GM18909 (cell line): ENCODE measurements around the gene PPIF.

Source experiments
- ATAC-seq: cut with Tn5 transposase; IDR thresholded peaks from one replicate; pipeline ENCODE4 v1.9.1; 2021; ENCODE audit warnings: mild to moderate bottlenecking; ENCODE audit not compliant: unreplicated experiment, poor library complexity

Gene PPIF

DNA sequence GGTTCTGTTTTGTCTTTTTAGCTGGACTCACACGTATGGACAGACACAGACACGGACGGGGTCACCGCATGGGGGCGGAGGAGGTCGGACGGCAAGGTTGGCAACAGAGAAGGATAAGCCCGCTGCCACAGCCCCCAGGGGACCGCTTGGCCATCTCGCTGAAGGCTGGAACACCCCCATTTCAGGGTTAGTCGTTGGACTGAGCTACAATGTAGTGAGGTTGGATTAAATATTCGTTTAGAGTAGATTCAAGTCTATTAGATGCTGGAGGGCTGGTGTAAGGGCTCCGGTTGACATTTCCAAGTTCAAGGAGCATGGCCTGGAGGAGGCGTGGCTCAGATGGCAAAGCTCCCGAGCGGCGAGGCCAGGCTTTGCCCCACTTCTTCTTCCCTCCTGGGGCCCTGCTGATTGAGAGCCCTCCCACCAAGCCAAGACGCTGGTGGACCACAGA, 35.2 kb downstream of the PPIF start:
- ATAC-seq: no peak

DNA sequence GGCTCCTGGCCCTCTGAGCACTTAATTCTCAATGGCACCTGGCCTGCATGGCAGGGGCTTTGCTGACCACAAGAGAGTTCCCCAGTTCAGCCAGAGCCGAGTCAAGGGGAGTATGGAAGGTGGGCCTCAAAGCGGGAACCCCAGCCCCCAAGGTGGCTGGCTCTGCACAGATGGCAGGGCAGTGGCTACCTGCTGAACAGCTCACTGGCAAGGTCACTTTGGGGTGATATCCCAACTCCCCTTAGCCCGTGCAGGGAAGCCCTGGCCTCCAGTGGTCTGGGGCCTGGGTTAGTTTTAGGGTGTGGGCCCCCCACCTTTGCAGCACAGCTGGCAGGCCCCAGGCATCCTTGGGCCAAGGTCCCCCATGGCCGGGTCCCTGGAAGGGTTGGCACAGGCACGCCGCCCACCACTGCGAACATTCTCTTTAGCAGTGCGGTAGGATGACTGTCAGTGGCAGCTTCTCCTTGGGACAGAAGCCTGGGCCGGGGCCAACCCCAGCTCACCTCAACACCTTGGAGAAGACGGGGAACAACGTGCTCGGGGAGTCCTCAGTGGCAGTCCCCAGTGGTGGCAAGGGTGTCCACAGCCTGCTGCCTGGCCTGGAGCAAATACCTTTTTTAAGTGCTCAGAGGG, 36.8 kb downstream of the PPIF start:
- no peak for ATAC-seq

DNA sequence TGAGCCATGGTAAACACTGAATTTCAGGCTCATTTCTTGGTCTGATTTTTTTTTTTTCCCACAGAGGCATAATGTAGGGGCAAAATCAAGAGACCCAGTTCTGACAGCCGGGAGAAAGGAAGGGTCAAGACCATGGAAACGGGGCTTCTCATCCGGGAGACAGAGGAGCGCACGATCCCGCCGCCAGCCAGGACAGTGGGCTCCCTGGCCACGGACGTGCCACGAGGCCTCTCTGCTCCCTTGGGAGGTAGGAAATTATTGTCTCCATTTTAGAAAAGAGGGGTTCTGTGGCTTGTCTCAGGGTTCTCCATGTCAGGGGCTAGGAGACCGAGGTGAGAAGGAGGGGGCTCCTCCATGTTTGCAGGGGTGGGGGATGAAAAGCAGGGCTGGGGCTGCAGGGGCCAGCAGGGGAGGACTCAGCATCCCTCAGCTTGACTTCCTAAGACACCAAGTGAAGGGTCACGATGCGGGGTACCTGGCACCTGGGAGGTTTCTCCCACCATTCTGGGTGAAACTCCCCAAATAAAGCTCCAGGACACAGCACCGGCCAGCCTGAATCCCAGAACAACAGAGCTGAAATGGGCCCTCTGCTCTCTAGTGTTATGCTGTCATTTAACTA, 37.6 kb downstream of the PPIF start:
- no peak for ATAC-seq

DNA sequence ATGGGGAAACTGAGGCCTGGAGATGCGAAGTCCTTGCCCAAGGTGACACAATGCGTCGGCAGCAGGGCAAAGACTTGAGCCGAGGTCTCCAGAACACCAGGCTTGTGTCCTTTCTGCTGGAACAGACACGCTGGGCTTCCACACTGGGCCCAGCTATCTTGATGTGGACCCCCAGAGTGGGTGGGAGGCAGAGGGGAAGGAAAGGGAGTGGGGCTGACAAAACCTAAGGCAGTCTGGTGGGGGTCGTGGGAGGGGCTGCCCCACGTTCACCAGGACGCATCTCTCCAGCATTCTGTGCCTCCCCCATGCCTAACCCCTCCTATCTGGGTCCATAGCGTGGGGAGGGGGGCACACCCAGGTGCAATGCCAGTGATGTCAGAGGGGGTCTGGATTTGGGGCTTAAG, 38.1 kb downstream of the PPIF start:
- ATAC-seq: no peak

DNA sequence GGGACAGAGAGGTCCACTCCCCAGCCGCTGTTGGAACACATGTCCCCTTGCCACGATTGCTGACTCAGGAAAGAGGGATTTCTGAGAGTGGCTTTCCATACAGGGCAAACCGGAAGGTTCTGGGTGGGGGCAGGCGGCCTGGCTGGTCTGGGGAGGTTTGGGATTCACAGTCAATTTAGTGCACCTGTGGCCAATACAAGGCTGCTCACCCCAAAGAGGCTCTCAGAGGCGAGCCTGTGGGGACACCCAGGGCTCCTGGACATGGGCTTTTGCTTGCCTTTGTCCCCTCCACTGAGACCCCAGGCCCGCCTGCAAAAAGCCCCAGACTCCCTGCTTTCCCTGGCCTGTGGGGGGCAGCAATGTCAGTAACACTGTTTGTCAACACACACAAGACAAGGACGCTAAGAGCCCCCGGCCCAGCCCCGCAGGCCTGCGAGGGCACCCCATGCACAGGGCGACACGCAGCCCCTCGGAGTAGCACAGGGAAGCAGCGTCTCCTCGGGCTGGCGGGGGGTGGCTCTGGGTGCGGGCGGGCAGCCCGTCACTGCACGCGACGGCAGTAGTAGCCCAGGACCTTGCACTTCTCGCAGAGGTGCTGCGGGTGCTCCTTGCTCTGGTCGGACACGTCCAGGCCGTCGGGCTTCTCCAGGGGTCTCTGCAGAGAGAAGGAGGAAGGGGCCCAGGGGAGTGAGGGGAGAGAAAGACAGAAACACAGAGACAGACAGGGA, 38.7 kb downstream of the PPIF start:
- no peak for ATAC-seq

DNA sequence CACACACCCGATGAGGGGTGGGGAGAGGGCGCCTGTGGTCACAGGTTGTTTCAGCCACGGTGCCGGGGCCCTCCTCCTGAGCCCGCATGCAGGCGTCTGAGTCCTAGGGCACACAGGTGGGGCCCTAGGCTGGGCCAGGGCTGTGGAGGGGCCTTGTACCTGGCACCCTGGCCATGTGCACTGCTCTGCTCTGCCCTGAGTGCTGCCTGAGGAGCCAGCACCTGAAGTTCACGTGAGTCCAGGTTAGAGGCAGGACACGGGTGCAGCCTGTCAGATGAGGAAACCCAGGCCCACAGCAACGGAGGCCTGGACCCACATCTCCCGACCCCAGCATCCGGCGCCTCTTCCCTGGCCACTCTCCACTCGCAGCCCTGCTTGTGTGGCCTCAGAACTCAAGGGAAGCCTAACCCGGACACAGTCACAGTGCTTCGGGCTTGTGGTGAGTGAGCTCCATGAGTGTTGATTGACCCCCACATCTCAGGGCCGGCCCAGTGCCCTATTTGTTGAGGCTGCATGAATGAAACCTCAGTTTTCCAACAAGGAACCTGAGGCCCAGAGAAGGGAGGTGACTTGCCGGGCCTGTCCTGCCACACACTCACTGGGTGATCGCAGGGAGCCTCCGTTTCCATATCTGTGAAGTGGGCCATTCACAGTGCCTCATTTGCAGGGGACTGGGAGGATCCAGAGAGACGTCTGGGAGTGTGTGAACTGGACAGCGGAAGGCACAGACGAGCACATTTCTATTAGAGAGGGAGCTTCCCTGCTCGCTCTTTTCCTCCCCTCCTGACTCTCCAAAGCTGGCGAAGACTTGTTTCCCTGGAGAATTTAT, 39.6 kb downstream of the PPIF start:
- no peak for ATAC-seq

DNA sequence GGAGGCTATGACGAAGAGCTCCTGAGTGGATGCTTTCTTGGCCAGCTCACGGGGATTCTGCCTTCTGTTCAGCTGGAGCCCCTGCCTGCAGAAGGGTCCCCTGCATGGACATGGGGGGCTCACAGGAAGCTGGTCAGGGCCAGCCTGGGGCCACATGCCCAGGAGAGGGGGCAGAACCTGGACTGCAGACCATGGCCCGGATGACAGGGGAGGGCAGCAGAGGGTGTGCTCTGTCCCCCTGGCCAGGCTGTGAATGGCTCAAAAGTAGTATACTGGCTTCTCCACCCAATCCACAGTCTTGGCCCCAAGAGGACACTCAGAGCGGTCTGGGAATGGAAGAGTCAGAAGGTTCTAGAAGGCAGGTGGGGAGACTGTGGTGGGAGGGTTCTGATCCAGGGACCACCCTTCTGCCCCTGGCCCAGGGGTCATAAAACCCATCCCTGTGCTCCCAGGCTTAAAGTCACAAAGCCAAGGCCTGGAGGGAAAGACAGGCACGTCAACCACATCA, 40.3 kb downstream of the PPIF start:
- no peak for ATAC-seq

DNA sequence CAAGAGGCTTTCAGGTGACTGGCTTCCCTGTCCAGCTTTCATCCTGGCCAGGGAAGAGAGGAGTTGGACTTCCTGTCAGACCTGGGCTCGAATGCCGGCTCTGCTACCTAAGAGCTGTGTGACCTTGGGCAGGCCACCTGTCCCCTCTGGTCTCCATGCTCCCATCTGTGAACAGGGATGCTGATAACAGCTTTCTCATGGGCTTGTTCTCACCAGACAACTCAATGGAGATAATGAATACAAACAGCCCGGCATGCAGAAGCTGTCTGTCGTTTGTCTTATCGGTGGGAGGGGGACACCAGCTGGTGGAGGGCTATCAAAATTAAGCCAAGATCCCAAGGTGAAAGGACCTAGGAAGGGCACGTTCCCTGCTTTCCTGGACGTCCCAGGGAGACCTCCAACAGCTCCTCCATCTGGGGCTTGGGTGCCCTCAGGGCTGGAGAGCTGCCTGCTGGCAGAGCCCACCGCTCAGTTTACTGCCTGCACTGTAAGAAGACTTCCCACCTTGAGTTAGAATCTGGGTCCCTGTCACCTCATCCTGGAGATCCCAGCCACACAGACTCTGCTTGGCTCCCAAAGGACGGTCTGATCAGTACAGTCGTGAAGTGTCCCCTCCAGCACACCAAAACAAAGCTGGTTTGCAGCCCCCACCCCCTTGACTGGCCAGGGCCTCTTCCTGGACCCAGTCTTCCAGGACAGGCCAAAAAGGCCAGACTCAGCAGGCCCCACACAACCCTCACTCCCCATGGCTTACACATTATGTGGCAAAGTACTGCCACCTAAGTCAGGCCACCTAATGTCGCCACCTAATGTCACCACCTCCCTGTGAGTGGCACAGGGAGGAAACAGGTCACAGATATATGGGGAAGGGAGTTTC, 40.9 kb downstream of the PPIF start:
- ATAC-seq: no peak

DNA sequence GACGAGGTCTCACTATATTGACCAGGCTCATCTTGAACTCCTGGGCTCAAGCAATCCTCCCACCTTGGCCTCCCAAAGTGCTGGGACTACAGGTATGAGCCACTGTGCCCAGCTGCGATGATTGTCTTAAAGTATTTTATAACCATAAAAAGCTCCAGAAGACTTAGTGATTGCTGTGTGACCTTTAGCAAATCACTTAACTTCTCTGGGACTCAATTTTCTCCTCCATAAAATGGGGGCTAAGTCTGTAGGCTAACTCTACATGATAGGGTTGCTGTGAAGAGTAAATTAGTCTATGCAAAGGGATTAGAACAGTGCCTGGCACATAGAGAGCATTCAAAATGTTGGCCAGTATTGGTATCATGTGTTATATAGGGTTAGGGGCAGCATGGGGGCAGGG, 42.8 kb downstream of the PPIF start:
- no peak for ATAC-seq

DNA sequence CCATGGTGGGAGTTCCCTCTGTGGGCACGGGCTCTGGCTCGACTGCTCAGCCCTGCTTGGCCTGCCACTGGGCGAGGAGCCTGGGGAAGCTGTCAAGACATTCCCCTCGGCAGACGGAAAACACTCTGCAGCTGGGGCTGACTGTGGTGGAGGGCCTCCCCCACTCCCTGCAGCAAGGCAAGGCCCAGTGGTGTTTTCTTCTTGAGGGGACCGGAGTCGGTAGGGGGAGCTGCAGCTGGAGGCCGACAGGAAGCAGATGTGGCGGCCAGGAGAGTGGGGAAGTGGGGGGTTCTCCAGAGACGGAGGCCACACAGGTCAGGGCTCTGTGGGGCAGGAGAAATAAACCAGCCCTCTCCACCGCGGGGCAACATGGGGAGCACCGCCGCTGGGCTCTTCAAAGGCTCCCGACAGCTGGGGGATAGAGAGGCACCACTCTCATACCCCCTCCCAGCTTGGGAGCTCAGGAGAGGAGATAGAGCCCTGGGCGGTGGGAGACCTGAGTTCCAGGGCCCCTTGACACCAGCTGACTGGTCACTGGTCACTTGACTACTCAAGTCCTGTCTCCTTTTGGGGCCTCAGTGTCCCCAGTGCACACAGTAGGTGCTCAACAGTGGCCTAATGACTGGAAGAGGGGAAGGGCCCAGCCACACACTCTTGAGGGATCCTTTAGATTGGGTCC, 43.4 kb downstream of the PPIF start:
- no peak for ATAC-seq

DNA sequence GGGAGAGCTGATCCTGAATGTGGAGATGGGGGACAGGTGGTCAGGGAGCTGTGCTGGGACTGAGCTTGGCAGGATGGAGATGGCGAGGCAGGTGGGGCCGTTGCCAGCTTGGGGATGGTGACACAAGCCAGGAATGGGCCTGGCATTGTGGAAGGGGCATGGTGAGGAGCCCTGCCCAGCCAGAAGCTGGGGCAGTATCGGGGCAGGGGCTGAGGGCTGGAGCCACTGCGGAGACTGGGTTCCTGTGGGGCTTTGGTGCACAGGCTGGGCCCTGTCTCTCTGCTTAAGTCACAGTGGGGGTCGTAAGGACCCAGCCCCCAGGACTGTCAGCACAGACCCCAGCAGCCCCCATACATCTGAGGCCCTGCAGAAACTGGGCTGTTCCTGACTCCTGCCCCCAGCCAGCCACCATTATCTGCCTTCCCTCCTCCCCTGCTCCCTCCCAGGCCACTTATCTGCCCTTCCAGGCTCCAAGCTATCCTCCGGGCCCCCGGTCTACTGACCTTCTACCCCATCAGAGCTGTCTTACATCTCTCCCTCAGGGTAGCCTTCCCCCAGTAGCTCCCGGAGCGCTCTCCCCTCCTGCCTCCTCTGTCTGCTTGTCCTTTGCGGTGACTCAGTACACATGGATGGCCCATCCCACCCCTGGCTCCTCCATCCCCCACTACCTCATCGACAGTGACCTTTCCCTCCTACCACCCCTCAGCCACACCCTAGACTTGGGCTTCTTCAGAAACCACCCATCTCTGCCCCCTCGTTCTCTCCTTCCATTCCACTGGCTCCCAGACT, 44.2 kb downstream of the PPIF start:
- no peak for ATAC-seq

DNA sequence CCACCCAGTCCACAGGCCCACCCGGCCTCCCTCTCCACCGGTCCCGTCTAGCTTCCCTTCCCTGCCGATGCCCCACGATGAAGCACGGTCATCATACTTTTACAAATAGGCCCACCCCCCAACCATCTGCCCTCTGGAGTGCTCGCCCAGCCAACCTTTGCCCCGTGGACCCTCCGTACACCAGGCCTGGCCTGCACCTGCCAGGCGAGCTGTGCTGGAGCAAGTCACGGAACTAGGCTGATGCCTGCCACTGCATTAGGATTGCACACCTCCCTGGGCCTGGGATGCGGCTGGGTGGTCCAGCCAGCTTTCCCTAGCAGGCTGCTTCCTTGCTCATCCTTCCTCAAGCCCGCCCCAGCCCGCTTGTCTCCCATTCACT, 44.7 kb downstream of the PPIF start:
- no peak for ATAC-seq

DNA sequence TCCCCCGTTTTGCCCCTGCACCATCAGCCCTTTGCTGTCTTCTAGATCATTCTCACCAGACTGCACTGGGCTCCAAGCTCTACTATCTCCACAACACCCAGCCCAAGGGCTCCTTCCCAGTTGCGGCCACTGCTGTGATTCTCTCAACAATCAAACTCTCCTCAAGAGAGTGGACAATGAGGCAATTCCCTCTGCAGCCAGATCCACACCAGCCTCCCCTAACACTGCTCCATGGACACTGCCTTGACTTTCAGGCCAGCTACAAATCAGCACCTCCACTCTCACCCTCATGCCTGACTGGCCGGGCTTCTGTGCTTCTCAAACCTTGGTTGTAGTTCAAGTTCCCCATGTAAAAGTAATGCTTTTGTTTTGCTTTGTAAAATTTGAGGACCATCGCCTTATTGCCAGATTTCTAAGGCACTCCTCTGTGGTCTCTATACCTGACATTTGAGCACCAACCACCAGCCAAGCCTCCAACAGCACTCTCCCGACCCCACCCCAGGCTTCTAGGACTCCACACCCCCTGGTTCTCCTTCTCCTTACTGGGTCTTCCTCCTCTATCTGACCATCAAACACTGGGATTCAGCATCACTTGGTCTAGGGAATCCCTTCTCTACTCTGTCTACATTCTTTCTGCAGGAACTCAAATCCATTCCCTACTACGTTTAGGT, 45.4 kb downstream of the PPIF start:
- ATAC-seq: no peak

DNA sequence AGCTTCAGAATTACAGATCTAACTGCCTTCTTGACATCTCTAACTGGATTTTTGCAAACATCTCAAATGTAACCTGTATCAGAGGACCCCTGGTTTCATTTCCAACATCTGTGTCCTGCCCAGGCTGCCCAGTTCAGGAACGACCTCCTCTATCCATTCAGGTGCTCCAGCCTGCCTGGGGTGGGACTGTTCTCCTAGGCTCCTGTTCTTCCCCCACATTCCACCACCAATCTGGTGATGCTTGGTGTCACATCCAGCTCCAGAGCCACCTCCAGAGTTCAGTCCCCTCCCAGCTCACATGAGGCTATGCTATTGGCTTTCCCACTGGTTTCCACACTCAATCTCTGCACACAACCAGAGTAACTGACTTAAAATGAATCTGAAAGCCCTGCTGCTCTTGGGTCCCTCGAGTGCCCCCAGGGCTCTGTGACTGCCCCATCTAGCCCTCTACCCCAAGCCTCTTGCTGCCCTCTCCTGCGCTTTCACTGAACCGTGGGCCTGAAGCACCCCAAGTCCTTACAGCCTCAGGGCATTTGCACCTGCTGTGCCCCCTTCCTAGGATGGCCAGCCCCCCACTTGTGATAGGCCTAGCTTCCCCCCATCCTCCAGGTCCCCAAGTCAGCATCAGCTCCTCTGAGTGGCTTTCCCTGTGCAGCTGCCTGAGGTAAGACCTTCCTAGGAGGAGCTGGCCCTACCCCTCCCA, 46.1 kb downstream of the PPIF start:
- ATAC-seq: no peak

DNA sequence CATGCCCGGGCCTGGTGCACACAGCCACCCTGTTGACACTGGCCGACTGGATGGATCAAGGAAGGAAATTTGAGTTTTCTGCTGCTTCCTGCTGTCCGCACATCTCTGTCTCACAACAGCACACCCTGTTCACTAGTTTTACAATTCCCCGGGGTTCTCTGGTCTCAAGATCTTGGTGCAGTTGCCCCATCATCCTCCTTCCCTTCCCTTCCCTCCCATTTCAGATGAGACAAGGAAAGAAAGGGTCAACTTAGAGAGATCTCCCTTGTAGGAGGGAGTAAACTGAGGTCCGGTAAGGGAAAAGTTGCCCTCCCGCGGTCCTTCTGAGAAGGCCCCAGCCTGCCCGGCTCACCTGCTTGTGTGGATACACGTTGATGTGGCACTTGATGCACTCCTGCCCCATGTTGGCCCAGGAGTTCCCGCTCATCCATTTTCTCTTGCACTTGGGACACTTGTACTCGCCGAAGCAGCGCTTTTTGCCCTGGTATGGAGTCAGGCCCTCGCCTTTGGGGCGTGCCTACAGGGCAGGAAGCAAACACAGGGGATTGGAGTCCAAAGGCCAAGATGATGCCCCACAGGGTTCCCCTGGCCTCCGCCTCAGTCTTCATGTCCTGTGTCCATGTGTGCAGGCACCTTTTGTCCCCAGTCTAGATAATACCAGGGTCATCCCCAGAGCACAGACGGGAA, 46.8 kb downstream of the PPIF start:
- no peak for ATAC-seq

DNA sequence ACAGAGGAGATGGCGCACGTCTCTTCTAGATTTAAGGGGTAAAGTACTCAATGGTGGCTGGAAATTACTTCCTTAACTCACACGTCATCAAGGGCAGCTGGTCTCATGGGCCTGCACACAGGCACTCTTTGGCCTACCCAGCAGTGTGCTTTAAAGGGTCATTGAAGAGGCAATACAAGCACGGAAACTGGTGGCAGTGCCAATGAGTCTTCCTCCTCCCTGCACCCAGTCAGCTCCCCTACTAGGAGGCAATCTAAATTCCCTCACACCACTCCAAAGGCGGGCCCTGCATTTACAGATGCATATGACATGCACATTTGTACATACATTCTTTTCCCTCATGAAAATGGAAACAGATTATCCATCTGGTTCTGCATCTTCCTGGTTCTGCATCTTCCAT, 47.4 kb downstream of the PPIF start:
- no peak for ATAC-seq

DNA sequence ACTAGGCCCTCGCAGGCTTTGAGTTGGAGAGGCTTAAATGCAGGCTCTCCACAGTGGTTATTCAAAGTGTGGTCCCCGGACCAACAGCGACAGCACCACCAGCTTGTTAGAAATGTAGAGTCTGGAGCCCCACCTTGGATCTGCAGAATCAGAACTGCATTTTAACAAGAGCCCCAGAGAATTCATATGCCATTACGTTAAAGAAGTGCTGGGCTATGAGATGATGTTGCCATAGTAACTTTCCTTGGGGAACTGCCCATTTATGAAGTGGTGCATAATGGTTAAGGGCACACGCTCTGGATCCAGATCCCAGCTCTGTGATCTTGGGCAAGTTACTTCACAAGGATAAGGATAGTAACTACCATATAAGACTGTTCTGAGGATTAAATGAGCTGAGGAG, 49.3 kb downstream of the PPIF start:
- no peak for ATAC-seq
